SKM-1 treated with dmso at 0.1 percent for 144 hours (cell line): ENCODE measurements around the gene SCIN.
"Not testable (repeated sequence)": the region's sequence is repeated elsewhere in the genome, so short reads cannot be mapped to it uniquely, and the experiment has no call there.

Source experiments
- DNase-seq: peaks from one replicate; lab custom pipeline; 2025; ENCODE audit not compliant: unreplicated experiment; lab: John Stamatoyannopoulos, UW

Gene SCIN

GRCh38 chr7:12686891-12687717 is 116.6 kb downstream of the SCIN start, which contains the start of gene ARL4A:
Gene ARL4A (plus strand): TSS chr7:12687633. CDS start chr7:12688255, 622 bp downstream.
- DNase-seq: peak; percentile 98

GRCh38 chr7:12687718-12688171 is 117.2 kb downstream of the SCIN start:
- no peak for DNase-seq

GRCh38 chr7:12688485-12689170 is 118.1 kb downstream of the SCIN start:
- not testable (repeated sequence) for DNase-seq

GRCh38 chr7:12689451-12689850 is 118.9 kb downstream of the SCIN start:
- DNase-seq: no peak

- no peak for DNase-seq
Observed at GRCh38 chr7:12690041-12690878, 119.7 kb downstream of the SCIN start.

GRCh38 chr7:12691388-12691787 is 120.9 kb downstream of the SCIN start:
- DNase-seq: not testable (repeated sequence)

- DNase-seq: no peak
Observed at GRCh38 chr7:12692035-12692434, 121.5 kb downstream of the SCIN start.

- no peak for DNase-seq
Observed at GRCh38 chr7:12692479-12693259, 122.1 kb downstream of the SCIN start.

GRCh38 chr7:12694817-12695216 is 124.3 kb downstream of the SCIN start:
- DNase-seq: no peak

GRCh38 chr7:12695965-12696364 is 125.4 kb downstream of the SCIN start:
- no peak for DNase-seq

- no peak for DNase-seq
Observed at GRCh38 chr7:12699299-12699698, 128.8 kb downstream of the SCIN start.

GRCh38 chr7:12701433-12701832 is 130.9 kb downstream of the SCIN start:
- DNase-seq: no peak

- no peak for DNase-seq
Observed at GRCh38 chr7:12703881-12704280, 133.4 kb downstream of the SCIN start.

GRCh38 chr7:12705878-12706277 is 135.4 kb downstream of the SCIN start:
- no peak for DNase-seq

GRCh38 chr7:12706900-12707536 is 136.5 kb downstream of the SCIN start:
- DNase-seq: no peak

GRCh38 chr7:12708314-12708713 is 137.8 kb downstream of the SCIN start:
- no peak for DNase-seq
